Esophagus squamous epithelium (tissue), 5 donors: ENCODE measurements around the gene TMEM269. TPM values are rescaled to one million over a fixed set of nuclear protein-coding genes. Genes with fewer than 3 reads are reported as not detected.

ENCODE experiments used
- DNase-seq: peaks from one replicate; lab custom pipeline; 2025; lab: John Stamatoyannopoulos, UW
- H3K27ac ChIP-seq, 4 donors: fragments of 200-600 bp; sonication (generic); one replicate each; pipeline ENCODE4 v1.5.1; 2016 to 2019; ENCODE audit warnings: mild to moderate bottlenecking in 1 of 4
- H3K27me3 ChIP-seq, 4 donors: fragments of 200-600 bp; sonication (generic); 1 replicate in 3 of 4; 2 replicates in 1 of 4; pipeline versions ENCODE4 v1.5.1 to v1.6.0; 2017 to 2021; ENCODE audit warnings: antibody characterized with exemption in 1 of 4
- H3K36me3 ChIP-seq, 3 donors: fragments of 200-600 bp; sonication (generic); one replicate each; pipeline ENCODE4 v1.5.1; 2016 to 2019
- H3K4me1 ChIP-seq, 3 donors: fragments of 200-600 bp; sonication (generic); one replicate each; pipeline ENCODE4 v1.5.1; 2017 to 2019
- H3K4me3 ChIP-seq, 4 donors: fragments of 200-600 bp; sonication (generic); 1 replicate in 3 of 4; 2 replicates in 1 of 4; pipeline ENCODE4 v1.5.1; 2016 to 2019; ENCODE audit warnings: mild to moderate bottlenecking in 2 of 4, moderate library complexity in 1 of 4
- H3K9me3 ChIP-seq, 3 donors: fragments of 200-600 bp; sonication (generic); one replicate each; pipeline ENCODE4 v1.5.1; 2016 to 2019
- POLR2A ChIP-seq, 4 donors: fragments of 450-650 bp; IDR thresholded peaks; one replicate each; pipeline ENCODE4 v1.6.1; 2017; ENCODE audit warnings: antibody characterized with exemption in 4 of 4, mild to moderate bottlenecking in 4 of 4, moderate library complexity in 3 of 4
- WGBS, 2 donors: methylation state at CpG; one replicate each; pipeline ENCODE4 v1.1.5; 2018; 5-methylcytosine and 5-hydroxymethylcytosine counted together
- intact Hi-C: fragments of 100-400 bp; cut with DNase I; formaldehyde crosslinking; loops from one replicate; pipeline ENCODE4 v1.15.0; 2022
- total RNA-seq, 4 donors: library from RNA; depleted of rRNA; stranded (reverse); fragments of >200 nt; gene quantifications; one replicate each; pipeline ENCODE4 v1.1.0, GENCODE V29; 2016
- TF ChIP-seq, protein P1 (sequence below), 6 experiments: fragments of 450-650 bp in 4 of 6; fragments of 200-600 bp in 2 of 6; sonication (generic) in 2 of 6; IDR thresholded peaks; one replicate each; pipeline ENCODE4 v1.5.1; 2016 to 2019; ENCODE audit warnings: antibody characterized with exemption in 6 of 6, mild to moderate bottlenecking in 4 of 6, moderate library complexity in 4 of 6
- donor health status: DM: yes; HTN: yes; CAD: no.

The TMEM269 gene
- total RNA-seq, 4 donors from 2014 or later, result not detected

DNA sequence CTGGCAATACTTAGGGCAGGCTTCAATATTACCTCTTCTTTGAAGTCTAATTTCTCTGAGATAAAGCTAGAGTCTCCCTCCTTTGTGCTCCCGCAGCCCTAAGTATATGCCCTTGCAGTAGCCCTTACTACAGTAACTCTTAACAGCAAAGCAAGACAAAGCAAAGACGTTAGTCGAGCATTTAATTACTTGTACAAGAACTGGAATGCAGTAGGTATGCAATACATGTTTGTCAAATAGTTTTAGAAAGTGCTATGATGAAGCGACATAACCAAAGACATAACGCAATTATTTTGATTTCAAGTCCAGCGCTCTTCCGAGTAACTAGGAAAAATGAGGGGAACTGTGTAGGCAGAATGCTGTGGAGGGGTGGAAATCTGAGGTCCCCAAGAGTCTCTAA is 19.5 kb upstream of the TMEM269 start:
- H3K9me3 ChIP-seq, result no peaks in the 10 kb centered on the region
- peaks cover 10 to 62% (median 16%) of the 10 kb centered on the region in 3 donors for H3K4me1 ChIP-seq
- DNase-seq, result no peak
- H3K27ac ChIP-seq, result peak overlapping the region in 3 of 4 donors; percentile 79 to 93 (median 92)
- H3K27me3 ChIP-seq, result no peaks in the 10 kb centered on the region
- H3K4me3 ChIP-seq, result peak overlapping the region in 3 of 4 donors; percentile 63 to 97 (median 77)
- intact Hi-C loops, result no loop called here
- TF ChIP-seq, protein P1, sequence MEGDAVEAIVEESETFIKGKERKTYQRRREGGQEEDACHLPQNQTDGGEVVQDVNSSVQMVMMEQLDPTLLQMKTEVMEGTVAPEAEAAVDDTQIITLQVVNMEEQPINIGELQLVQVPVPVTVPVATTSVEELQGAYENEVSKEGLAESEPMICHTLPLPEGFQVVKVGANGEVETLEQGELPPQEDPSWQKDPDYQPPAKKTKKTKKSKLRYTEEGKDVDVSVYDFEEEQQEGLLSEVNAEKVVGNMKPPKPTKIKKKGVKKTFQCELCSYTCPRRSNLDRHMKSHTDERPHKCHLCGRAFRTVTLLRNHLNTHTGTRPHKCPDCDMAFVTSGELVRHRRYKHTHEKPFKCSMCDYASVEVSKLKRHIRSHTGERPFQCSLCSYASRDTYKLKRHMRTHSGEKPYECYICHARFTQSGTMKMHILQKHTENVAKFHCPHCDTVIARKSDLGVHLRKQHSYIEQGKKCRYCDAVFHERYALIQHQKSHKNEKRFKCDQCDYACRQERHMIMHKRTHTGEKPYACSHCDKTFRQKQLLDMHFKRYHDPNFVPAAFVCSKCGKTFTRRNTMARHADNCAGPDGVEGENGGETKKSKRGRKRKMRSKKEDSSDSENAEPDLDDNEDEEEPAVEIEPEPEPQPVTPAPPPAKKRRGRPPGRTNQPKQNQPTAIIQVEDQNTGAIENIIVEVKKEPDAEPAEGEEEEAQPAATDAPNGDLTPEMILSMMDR (IDR thresholded peaks at IDR 0.05), result no peak
- TF ChIP-seq POLR2A (IDR thresholded peaks at IDR 0.05), result no peak
- H3K36me3 ChIP-seq, result peaks cover 0 to 27% (median 0%) of the 10 kb centered on the region in 3 donors
- WGBS, 2 donors, result 29 to 31% methylated on average over 7 of the region's 7 CpGs

DNA sequence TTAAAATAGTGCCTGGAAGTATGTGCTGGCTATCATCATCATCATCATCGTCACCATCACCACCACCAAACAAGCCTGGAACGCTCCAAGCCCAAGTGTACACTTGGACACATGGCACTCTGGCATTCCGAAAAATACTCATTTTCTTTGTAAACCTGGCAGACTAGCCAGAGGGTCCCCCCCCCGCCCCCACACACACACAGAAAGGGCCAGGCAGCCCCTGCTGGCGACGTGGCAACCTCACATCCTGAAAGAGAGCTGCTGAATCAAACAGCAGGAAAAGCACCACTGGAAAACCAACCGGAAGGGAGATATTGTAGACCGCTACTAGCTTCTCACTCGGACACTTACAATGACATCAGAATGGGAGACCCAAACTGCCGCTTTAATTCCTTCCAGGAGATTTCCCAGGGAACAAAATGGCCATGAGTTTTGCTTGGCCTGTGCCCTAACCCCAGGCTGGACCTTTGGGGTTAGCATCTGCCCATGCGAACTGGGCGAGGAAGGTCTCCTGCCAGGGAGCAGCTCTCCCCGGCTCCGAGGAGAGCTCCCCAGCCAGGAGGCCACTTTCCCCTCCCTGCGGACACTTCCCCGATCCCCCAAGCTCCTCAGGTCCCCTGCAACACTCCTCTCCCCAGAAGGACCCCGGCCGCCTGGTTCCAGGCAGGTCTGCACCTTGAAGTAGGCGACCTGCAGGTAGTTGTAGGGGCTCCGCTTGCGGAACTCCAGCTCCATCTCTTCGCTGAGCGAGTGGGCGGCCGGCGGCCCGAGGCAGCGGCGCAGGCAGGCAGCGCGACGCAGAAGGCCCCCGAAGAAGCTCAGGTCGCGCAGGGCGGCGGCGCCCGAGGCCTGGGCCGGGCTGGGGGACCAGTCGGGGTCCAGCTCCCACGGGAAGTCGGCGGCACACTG is 18.7 kb upstream of the TMEM269 start:
- Histone ChIP-seq H3K4me1 (peaks cover 10 to 62% (median 16%) of the 10 kb centered on the region in 3 donors), H3K36me3 (peaks cover 0 to 19% (median 0%) of the 10 kb centered on the region in 3 donors), H3K4me3 (peak overlapping the region; percentile 63 to 97 (median 86)), H3K27ac (peak overlapping the region; percentile 79 to 93 (median 86)), H3K27me3 (no peaks in the 10 kb centered on the region), H3K9me3 (no peaks in the 10 kb centered on the region)
- intact Hi-C loops, result no loop called here
- WGBS, 2 donors, result 1 to 6% methylated on average over 9 to 10 of the region's 44 CpGs
- TF ChIP-seq, protein P1 (IDR thresholded peaks at IDR 0.05), result peak in 5 of 6 experiments; percentile 25 to 49 (median 35)
- no peak for TF ChIP-seq POLR2A (IDR thresholded peaks at IDR 0.05)
- DNase-seq, result no peak

DNA sequence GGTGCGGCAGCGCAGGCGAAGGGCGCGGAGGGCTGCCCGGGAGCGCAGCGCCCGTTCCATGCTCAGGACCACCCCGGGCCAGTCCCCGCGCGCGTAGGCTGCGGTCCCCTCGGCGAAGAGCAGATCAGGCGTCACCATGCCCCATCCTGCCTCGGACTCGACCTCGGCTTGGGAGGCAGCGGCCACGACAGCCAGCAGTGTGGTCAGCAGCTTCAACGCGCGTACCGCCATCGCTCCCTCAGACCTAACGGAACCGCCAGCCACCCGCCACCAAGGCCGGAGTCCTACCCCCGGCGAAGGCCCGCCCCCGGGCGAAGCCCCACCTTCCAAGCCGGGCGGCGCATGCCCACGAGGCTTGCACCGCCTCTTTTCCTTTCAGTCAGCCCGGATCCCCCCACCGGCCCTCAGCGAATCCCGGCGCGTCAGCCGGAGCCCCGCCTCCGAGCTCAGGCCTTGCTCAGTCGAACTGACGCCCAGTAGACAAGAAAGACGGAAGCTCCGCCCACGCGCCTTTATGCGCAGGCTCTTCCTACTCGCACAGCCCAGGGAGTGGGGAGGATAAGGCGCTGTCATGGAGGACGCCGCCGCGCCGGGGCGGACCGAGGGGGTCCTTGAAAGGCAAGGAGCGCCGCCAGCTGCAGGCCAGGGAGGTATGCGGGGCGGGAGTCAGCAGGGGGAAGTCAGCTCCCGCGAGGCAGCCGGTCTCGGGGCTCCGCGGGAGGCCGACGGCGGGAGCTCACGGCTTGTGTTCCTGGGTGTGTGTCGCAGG is 17.9 kb upstream of the TMEM269 start, which contains the start of the genes C1orf50 and P3H1:
TSS of gene C1orf50 (plus strand) at position 509 of the 769 bp plus-strand sequence. CDS start at position 572, 63 bp downstream.
TSS of gene P3H1 (minus strand) at position 288 of the 769 bp plus-strand sequence. CDS start at position 231, 57 bp downstream.
- H3K9me3 ChIP-seq, result no peaks in the 10 kb centered on the region
- H3K4me1 ChIP-seq, result peaks cover 10 to 62% (median 16%) of the 10 kb centered on the region in 3 donors
- no CpG with 5 or more reads among the region's 82 CpGs for WGBS, 2 donors
- intact Hi-C loops, result no loop called here
- no peaks in the 10 kb centered on the region for H3K27me3 ChIP-seq
- peaks cover 0 to 13% (median 0%) of the 10 kb centered on the region in 3 donors for H3K36me3 ChIP-seq
- TF ChIP-seq, protein P1 (IDR thresholded peaks at IDR 0.05), result peak in 1 of 6 experiments; percentile 29
- TF ChIP-seq POLR2A (IDR thresholded peaks at IDR 0.05), result peak in 3 of 4 donors; percentile 95 to 99 (median 98)
- H3K4me3 ChIP-seq, result peak within 1 kb of the TSS; percentile 63 to 97 (median 86)
- peak within 1 kb of the TSS; percentile 86 to 94 (median 93) for H3K27ac ChIP-seq
- peak; percentile 96 for DNase-seq

DNA sequence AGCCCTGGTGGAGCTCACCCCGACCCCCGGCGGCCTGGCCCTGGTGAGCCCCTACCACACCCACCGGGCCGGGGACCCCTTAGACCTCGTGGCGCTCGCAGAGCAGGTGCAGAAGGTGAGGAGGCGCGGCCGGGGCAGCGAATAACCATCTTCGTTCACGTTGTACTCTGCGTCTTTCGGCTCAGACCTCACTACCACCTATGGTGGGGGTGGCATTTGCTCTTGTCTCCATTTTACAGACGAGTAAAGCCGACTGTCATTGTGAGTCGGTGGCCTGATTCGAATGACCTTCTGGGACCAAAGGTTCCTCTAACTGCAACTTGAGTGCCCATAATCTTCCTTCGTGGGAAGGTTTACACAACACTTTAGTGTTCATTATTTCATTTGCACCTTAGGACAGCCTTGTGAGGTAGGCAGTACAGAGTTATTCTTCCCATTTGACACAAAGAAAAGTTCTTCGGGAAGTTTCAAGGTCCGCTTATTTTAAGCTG is 17.2 kb upstream of the TMEM269 start:
- peaks cover 0 to 7% (median 0%) of the 10 kb centered on the region in 3 donors for H3K36me3 ChIP-seq
- intact Hi-C loops, result no loop called here
- no peaks in the 10 kb centered on the region for H3K9me3 ChIP-seq
- TF ChIP-seq, protein P1 (IDR thresholded peaks at IDR 0.05), result no peak
- no peak for TF ChIP-seq POLR2A (IDR thresholded peaks at IDR 0.05)
- H3K27me3 ChIP-seq, result no peaks in the 10 kb centered on the region
- peak overlapping the region; percentile 63 to 97 (median 86) for H3K4me3 ChIP-seq
- peak overlapping the region; percentile 86 to 94 (median 93) for H3K27ac ChIP-seq
- H3K4me1 ChIP-seq, result peaks cover 10 to 58% (median 16%) of the 10 kb centered on the region in 3 donors
- DNase-seq, result no peak
- 2 to 6% methylated on average over 13 to 14 of the region's 23 CpGs for WGBS, 2 donors
